HUES48 (cell line): ENCODE measurements around the gene TNFAIP2.

ENCODE experiments used
- H3K27ac ChIP-seq: one replicate; pipeline ENCODE4 v1.7.0; 2013; ENCODE audit warnings: low read depth, low read length, inconsistent platforms
- H3K27me3 ChIP-seq: 2 replicates; pipeline ENCODE4 v1.6.1; 2013; ENCODE audit warnings: mild to moderate bottlenecking, low read length; ENCODE audit not compliant: control insufficient read depth, insufficient read depth
- H3K36me3 ChIP-seq: 2 replicates; pipeline ENCODE4 v1.6.1; 2013; ENCODE audit warnings: low read length; ENCODE audit not compliant: control insufficient read depth, insufficient read depth
- H3K4me1 ChIP-seq: 2 replicates; pipeline ENCODE4 v1.6.1; 2013; ENCODE audit warnings: mild to moderate bottlenecking, low read length; ENCODE audit not compliant: control insufficient read depth, insufficient read depth
- H3K4me3 ChIP-seq: 2 replicates; pipeline ENCODE4 v1.5.1; 2013; ENCODE audit warnings: mild to moderate bottlenecking, low read depth, low read length
- H3K9ac ChIP-seq: 2 replicates; pipeline ENCODE4 v1.6.1; 2013; ENCODE audit warnings: mild to moderate bottlenecking, low read depth, low read length, moderate library complexity
- H3K9me3 ChIP-seq: 2 replicates; pipeline ENCODE4 v1.6.1; 2013; ENCODE audit warnings: low read length; ENCODE audit not compliant: control insufficient read depth, insufficient read depth

TNFAIP2 gene

GRCh38 chr14:103134405-103134804, 11.1 kb downstream of the TNFAIP2 start:
- H3K36me3 ChIP-seq = 0 out of 2 replicates have a peak, but pooled peaks cover 4% of the 10 kb centered on the region
- H3K27ac ChIP-seq = no peak overlapping the region
- H3K9me3 ChIP-seq = no peaks in the 10 kb centered on the region
- H3K27me3 ChIP-seq = peaks cover 4% of the 10 kb centered on the region
- no peak overlapping the region for H3K9ac ChIP-seq
- no peak overlapping the region for H3K4me3 ChIP-seq
- H3K4me1 ChIP-seq = no peaks in the 10 kb centered on the region; the same call in 1 of the 2 replicates

GRCh38 chr14:103134919-103135318, 11.7 kb downstream of the TNFAIP2 start:
- H3K27me3 ChIP-seq = peaks cover 9% of the 10 kb centered on the region
- H3K4me3 ChIP-seq = no peak overlapping the region
- no peaks in the 10 kb centered on the region for H3K9me3 ChIP-seq
- no peak overlapping the region for H3K9ac ChIP-seq
- H3K4me1 ChIP-seq = no peaks in the 10 kb centered on the region; the same call in 1 of the 2 replicates
- 0 out of 2 replicates have a peak, but pooled peaks cover 4% of the 10 kb centered on the region for H3K36me3 ChIP-seq
- no peak overlapping the region for H3K27ac ChIP-seq

- Histone ChIP-seq H3K36me3 (0 out of 2 replicates have a peak, but pooled peaks cover 4% of the 10 kb centered on the region), H3K27ac (no peak overlapping the region)
Measured at GRCh38 chr14:103135333-103136260, 12.3 kb downstream of the TNFAIP2 start.

GRCh38 chr14:103136388-103137271, 13.4 kb downstream of the TNFAIP2 start:
- no peak overlapping the region for H3K4me3 ChIP-seq
- 0 out of 2 replicates have a peak, but pooled peaks cover 4% of the 10 kb centered on the region for H3K36me3 ChIP-seq
- H3K27ac ChIP-seq = no peak overlapping the region
- no peak overlapping the region for H3K9ac ChIP-seq
- H3K4me1 ChIP-seq = no peaks in the 10 kb centered on the region; the same call in 1 of the 2 replicates
- peaks cover 15% of the 10 kb centered on the region for H3K27me3 ChIP-seq
- H3K9me3 ChIP-seq = no peaks in the 10 kb centered on the region

More at GRCh38 chr14:103135333-103136260, 12.3 kb downstream of the TNFAIP2 start:
- no peaks in the 10 kb centered on the region for H3K9me3 ChIP-seq
- no peaks in the 10 kb centered on the region; the same call in 1 of the 2 replicates for H3K4me1 ChIP-seq
- H3K4me3 ChIP-seq = no peak overlapping the region
- peaks cover 15% of the 10 kb centered on the region for H3K27me3 ChIP-seq
- H3K9ac ChIP-seq = no peak overlapping the region

- no peaks in the 10 kb centered on the region; the same call in 1 of the 2 replicates for H3K4me1 ChIP-seq
- H3K4me3 ChIP-seq = no peak overlapping the region
- H3K27ac ChIP-seq = no peak overlapping the region
- no peak overlapping the region for H3K9ac ChIP-seq
- 0 out of 2 replicates have a peak, but pooled peaks cover 4% of the 10 kb centered on the region for H3K36me3 ChIP-seq
- H3K9me3 ChIP-seq = no peaks in the 10 kb centered on the region
- H3K27me3 ChIP-seq = peaks cover 15% of the 10 kb centered on the region
Measured at GRCh38 chr14:103137689-103138300, 14.5 kb downstream of the TNFAIP2 start.

GRCh38 chr14:103138301-103139131, 15.3 kb downstream of the TNFAIP2 start:
- Histone ChIP-seq H3K36me3 (no peaks in the 10 kb centered on the region), H3K4me1 (no peaks in the 10 kb centered on the region; the same call in 1 of the 2 replicates), H3K9me3 (no peaks in the 10 kb centered on the region), H3K27me3 (peaks cover 15% of the 10 kb centered on the region), H3K4me3 (peak overlapping the region; percentile 63), H3K9ac (no peak overlapping the region), H3K27ac (no peak overlapping the region)

GRCh38 chr14:103139132-103140025, 16.1 kb downstream of the TNFAIP2 start:
- Histone ChIP-seq H3K36me3 (no peaks in the 10 kb centered on the region), H3K4me1 (no peaks in the 10 kb centered on the region; the same call in 1 of the 2 replicates), H3K9me3 (no peaks in the 10 kb centered on the region), H3K4me3 (peak overlapping the region; percentile 63), H3K27me3 (peaks cover 15% of the 10 kb centered on the region), H3K27ac (no peak overlapping the region), H3K9ac (no peak overlapping the region)

GRCh38 chr14:103140316-103141109, 17.3 kb downstream of the TNFAIP2 start:
- Histone ChIP-seq H3K9ac (no peak overlapping the region), H3K36me3 (no peaks in the 10 kb centered on the region), H3K27ac (no peak overlapping the region), H3K9me3 (no peaks in the 10 kb centered on the region), H3K27me3 (peaks cover 15% of the 10 kb centered on the region), H3K4me3 (no peak overlapping the region), H3K4me1 (no peaks in the 10 kb centered on the region; the same call in 1 of the 2 replicates)
